Endothelial cell of umbilical vein (primary cell): Measurements from ENCODE around the gene ZNF524. TPM values are rescaled to one million over a fixed set of nuclear protein-coding genes. Genes with fewer than 3 reads are reported as not detected.

Source experiments
- BruUV-seq: library from RNA; stranded (reverse); fragments of 400-500 nt; replicated peaks from 2 replicates; lab custom pipeline; 2021; lab: Mats Ljungman, UMichigan
- CTCF ChIA-PET: fragments of 300-600, 350-600 bp; sonication (Branson Sonifier 250); formaldehyde crosslinking; loops from one replicate; lab custom pipeline; 2021; ENCODE audit warnings: antibody characterized with exemption, inconsistent platforms; lab: Charles Lee
- POLR2A ChIA-PET: fragments of 300-600, 350-600 bp; sonication (Branson Sonifier 250); formaldehyde crosslinking; loops from one replicate; lab custom pipeline; 2021; ENCODE audit warnings: antibody characterized with exemption, inconsistent platforms; lab: Charles Lee
- DNase-seq: peaks from one replicate; pipeline ENCODE4 v3.0.0-alpha.2; 2011; ENCODE audit warnings: low read depth, low spot score
- FAIRE-seq: peaks from 2 replicates; lab custom pipeline; 2011; peaks lifted over from hg19 to GRCh38; lab: Jason Lieb, UNC
- H2AFZ ChIP-seq: 2 replicates; pipeline ENCODE4 v1.6.0; 2012; ENCODE audit warnings: low read depth, low read length, control low read depth, inconsistent platforms
- H3K27ac ChIP-seq: 2 replicates; pipeline ENCODE4 v1.5.1; 2011; ENCODE audit warnings: low read depth, mild to moderate bottlenecking, control low read depth, low read length, moderate library complexity; ENCODE audit not compliant: insufficient read depth
- H3K27me3 ChIP-seq, 2 experiments: 2 replicates each; pipeline versions ENCODE4 v1.6.0 to v1.6.1; 2011; ENCODE audit warnings: low read length in 2 of 2, mixed read lengths in 1 of 2; ENCODE audit not compliant: control insufficient read depth in 2 of 2, insufficient read depth in 2 of 2
- H3K36me3 ChIP-seq, 2 experiments: 2 replicates in 1 of 2; 3 replicates in 1 of 2; pipeline ENCODE4 v1.5.1; 2011; ENCODE audit warnings: low read length in 2 of 2, mild to moderate bottlenecking in 1 of 2, moderate library complexity in 1 of 2; ENCODE audit not compliant: control insufficient read depth in 2 of 2, insufficient read depth in 2 of 2; ENCODE audit errors: extremely low read depth in 1 of 2
- H3K4me1 ChIP-seq: 3 replicates; pipeline ENCODE4 v1.5.1; 2011; ENCODE audit warnings: mild to moderate bottlenecking, low read length; ENCODE audit not compliant: control insufficient read depth, insufficient read depth; ENCODE audit errors: extremely low read depth
- H3K4me2 ChIP-seq: 2 replicates; pipeline ENCODE4 v1.6.1; 2011; ENCODE audit warnings: low read length, control low read depth, mixed read lengths; ENCODE audit not compliant: insufficient read depth
- H3K4me3 ChIP-seq, 3 experiments: fragments of 200-600 bp in 1 of 3; sonication (generic), shearing (Covaris generic) in 1 of 3; replicated peaks in 1 of 3; 2 replicates each; pipeline ENCODE4 v1.5.1; 2011 to 2016; ENCODE audit warnings: control low read depth in 3 of 3, low read length in 3 of 3, mild to moderate bottlenecking in 2 of 3, inconsistent platforms in 1 of 3, low read depth in 1 of 3, moderate library complexity in 1 of 3; ENCODE audit not compliant: insufficient read depth in 1 of 3
- H3K79me2 ChIP-seq: 2 replicates; pipeline ENCODE4 v1.6.0; 2012; ENCODE audit warnings: low read length, inconsistent platforms; ENCODE audit not compliant: control insufficient read depth, insufficient read depth
- H3K9ac ChIP-seq: replicated peaks from 2 replicates; pipeline ENCODE3; 2011; ENCODE audit warnings: low read length, control low read depth; ENCODE audit not compliant: insufficient read depth; ENCODE audit errors: extremely low read depth
- H3K9me1 ChIP-seq: replicated peaks from 3 replicates; pipeline ENCODE4 v1.6.0; 2011; ENCODE audit warnings: mild to moderate bottlenecking, low read length; ENCODE audit not compliant: control insufficient read depth, insufficient read depth; ENCODE audit errors: extremely low read depth
- H3K9me3 ChIP-seq: replicated peaks from 2 replicates; pipeline ENCODE4 v1.5.1; 2012; ENCODE audit warnings: low read length, inconsistent platforms; ENCODE audit not compliant: control insufficient read depth, insufficient read depth
- H4K20me1 ChIP-seq: replicated peaks from 2 replicates; pipeline ENCODE3; 2011; ENCODE audit warnings: mild to moderate bottlenecking, low read length; ENCODE audit not compliant: control insufficient read depth, insufficient read depth; ENCODE audit errors: extremely low read depth
- EZH2 ChIP-seq: IDR thresholded peaks from 2 replicates; pipeline ENCODE4 v1.6.1; 2012; ENCODE audit warnings: borderline replicate concordance, low read depth, mild to moderate bottlenecking, moderate library complexity, low read length, inconsistent platforms; ENCODE audit not compliant: severe bottlenecking
- FOS ChIP-seq: IDR thresholded peaks from 2 replicates; pipeline ENCODE4 v1.6.1; 2011; ENCODE audit warnings: mild to moderate bottlenecking, low read length, moderate library complexity, borderline replicate concordance; ENCODE audit not compliant: insufficient read depth
- GATA2 ChIP-seq: IDR thresholded peaks from 2 replicates; pipeline ENCODE4 v1.7.0; 2011; ENCODE audit warnings: low read depth, mild to moderate bottlenecking, moderate library complexity, mixed read lengths, low read length; ENCODE audit not compliant: insufficient read length, insufficient read depth
- JUN ChIP-seq: IDR thresholded peaks from 2 replicates; pipeline ENCODE4 v1.6.1; 2011; ENCODE audit warnings: borderline replicate concordance, low read depth; ENCODE audit not compliant: insufficient read length, insufficient read depth
- MYC ChIP-seq: IDR thresholded peaks from one replicate; pipeline ENCODE4 v1.6.1; 2011; ENCODE audit warnings: mild to moderate bottlenecking, low read depth, low read length
- POLR2A ChIP-seq: IDR thresholded peaks from 2 replicates; pipeline ENCODE4 v1.6.1; 2012; ENCODE audit warnings: low read depth, mild to moderate bottlenecking, control low read depth, low read length
- POLR2AphosphoS5 ChIP-seq: IDR thresholded peaks from 2 replicates; pipeline ENCODE4 v1.6.1; 2012; ENCODE audit warnings: low read depth, mild to moderate bottlenecking, control low read depth, low read length, moderate library complexity; ENCODE audit not compliant: insufficient read depth
- dilution Hi-C: fragments of 300-500 bp; cut with MboI; formaldehyde crosslinking; loops from one replicate; pipeline ENCODE4 v1.15.0; 2019; ENCODE audit warnings: low sequenced_read_pairs; ENCODE audit not compliant: extremely low pct_ligation_motif_present
- intact Hi-C: fragments of 100-400 bp; cut with micrococcal nuclease; formaldehyde crosslinking; loops from one replicate; pipeline ENCODE4 v1.10.0; 2022
- polyA plus RNA-seq, 4 experiments: library from polyadenylated mRNA; depleted of rRNA in 3 of 4; stranded (reverse) in 3 of 4; unstranded in 1 of 4; fragments of >200 nt; gene quantifications; 2 replicates each; pipeline versions ENCODE4 v1.2.1 to v1.2.3, GENCODE V29; 2011 to 2012; ENCODE audit warnings: missing spikeins in 1 of 4
- total RNA-seq: library from RNA; stranded (reverse); gene quantifications from 2 replicates; pipeline ENCODE4 v1.2.3, GENCODE V29; 2021
- TF ChIP-seq, protein P1 (sequence below), 2 donors: IDR thresholded peaks; 1 replicate in 1 of 2; 2 replicates in 1 of 2; pipeline ENCODE4 v1.5.1; 2011; ENCODE audit warnings: low read length in 2 of 2, mild to moderate bottlenecking in 2 of 2, moderate library complexity in 2 of 2, control low read depth in 1 of 2, inconsistent platforms in 1 of 2, low read depth in 1 of 2; ENCODE audit not compliant: insufficient read depth in 1 of 2; ENCODE audit errors: extremely low read depth in 1 of 2
- TF ChIP-seq, protein P2 (sequence below): IDR thresholded peaks from 2 replicates; pipeline ENCODE4 v1.6.1; 2011; ENCODE audit not compliant: insufficient read depth, insufficient read length

Gene ZNF524
- total and polyA plus RNA-seq, 2 donors (not counting 3 experiments of a cell fraction or from before 2014, with no cell fraction given) = 15.2 to 15.4 TPM

DNA sequence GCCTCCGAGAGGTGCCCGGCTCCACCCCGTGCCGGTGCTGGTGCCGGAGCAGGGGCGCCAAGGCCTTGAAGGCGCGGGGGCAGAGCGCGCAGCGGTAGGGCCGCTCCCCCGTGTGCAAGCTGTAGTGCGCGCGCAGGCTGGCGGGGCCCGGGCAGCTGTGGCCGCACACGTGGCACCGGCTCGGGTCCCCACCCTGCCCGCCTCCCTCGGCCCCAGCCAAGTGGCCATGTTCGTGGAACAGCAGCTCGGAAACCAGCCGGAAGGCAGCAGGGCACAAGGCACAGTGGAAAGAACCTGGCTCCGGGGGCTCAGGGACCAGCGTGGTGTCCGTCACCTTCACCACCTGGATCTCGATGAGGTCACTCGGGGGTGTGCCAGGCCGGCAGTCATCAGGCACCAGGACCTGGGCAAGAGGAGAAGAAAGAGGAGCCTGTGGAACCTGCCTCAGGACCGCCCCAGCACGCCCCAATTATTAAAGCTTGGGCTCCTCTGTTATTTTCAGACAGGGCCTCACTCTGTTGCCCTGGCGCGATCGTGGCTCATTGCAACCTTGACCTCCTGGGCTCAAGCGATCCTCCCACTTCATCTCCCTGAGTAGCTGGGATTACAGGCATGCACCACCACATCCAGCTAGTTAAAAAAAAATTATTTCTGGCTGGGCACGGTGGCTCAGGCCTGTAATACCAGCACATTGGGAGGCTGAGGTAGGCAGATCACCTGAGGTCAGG lies 22.3 kb downstream of the ZNF524 start:
- H3K4me2 ChIP-seq = no peak overlapping the region
- BruUV-seq = no TSS peak
- dilution Hi-C loops = no loop called here
- no peak overlapping the region for H3K9ac ChIP-seq
- H3K36me3 ChIP-seq = peaks cover 0 to 3% of the 10 kb centered on the region in 2 experiments
- no peak overlapping the region for H3K4me3 ChIP-seq
- intact Hi-C loops = no loop called here
- H3K79me2 ChIP-seq = no peaks in the 10 kb centered on the region
- H4K20me1 ChIP-seq = no peaks in the 10 kb centered on the region
- no peaks in the 10 kb centered on the region for H3K9me3 ChIP-seq
- H3K27me3 ChIP-seq = no peaks in the 10 kb centered on the region
- H3K27ac ChIP-seq = no peak overlapping the region
- TF ChIP-seq MYC = no peak
- no peak for TF ChIP-seq POLR2AphosphoS5
- no peak for TF ChIP-seq JUN
- TF ChIP-seq, protein P1, sequence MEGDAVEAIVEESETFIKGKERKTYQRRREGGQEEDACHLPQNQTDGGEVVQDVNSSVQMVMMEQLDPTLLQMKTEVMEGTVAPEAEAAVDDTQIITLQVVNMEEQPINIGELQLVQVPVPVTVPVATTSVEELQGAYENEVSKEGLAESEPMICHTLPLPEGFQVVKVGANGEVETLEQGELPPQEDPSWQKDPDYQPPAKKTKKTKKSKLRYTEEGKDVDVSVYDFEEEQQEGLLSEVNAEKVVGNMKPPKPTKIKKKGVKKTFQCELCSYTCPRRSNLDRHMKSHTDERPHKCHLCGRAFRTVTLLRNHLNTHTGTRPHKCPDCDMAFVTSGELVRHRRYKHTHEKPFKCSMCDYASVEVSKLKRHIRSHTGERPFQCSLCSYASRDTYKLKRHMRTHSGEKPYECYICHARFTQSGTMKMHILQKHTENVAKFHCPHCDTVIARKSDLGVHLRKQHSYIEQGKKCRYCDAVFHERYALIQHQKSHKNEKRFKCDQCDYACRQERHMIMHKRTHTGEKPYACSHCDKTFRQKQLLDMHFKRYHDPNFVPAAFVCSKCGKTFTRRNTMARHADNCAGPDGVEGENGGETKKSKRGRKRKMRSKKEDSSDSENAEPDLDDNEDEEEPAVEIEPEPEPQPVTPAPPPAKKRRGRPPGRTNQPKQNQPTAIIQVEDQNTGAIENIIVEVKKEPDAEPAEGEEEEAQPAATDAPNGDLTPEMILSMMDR (IDR thresholded peaks at IDR 0.05; ENCODE audit: extremely low read depth in 1 of 2, insufficient read depth in 1 of 2, low read depth in 1 of 2, low read length in 2 of 2) = no peak
- TF ChIP-seq POLR2A = no peak
- no peak for TF ChIP-seq GATA2
- no peak for TF ChIP-seq FOS
- TF ChIP-seq, protein P2, sequence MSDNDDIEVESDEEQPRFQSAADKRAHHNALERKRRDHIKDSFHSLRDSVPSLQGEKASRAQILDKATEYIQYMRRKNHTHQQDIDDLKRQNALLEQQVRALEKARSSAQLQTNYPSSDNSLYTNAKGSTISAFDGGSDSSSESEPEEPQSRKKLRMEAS = no peak
- no peak for TF ChIP-seq EZH2
- FAIRE-seq = no peak
- ChIA-PET CTCF (interaction anchor here (0.7 to 1.4 kb wide), 3 partner anchors 9 to 16 kb away, joined by 3 to 4 read pairs (median 3); no protein-coding TSS in a partner anchor), POLR2A (interaction anchor here (0.6 kb wide), 1 partner anchor 74 kb away, joined by 3 read pairs; no protein-coding TSS in a partner anchor)
- no peak for DNase-seq
- no peak overlapping the region for H2AFZ ChIP-seq
- H3K9me1 ChIP-seq = no peaks in the 10 kb centered on the region
- peaks cover 8% of the 10 kb centered on the region for H3K4me1 ChIP-seq
